Lower leg skin (tissue), 4 donors: ENCODE results near the gene EIF4A2. TPM values are rescaled to one million over a fixed set of nuclear protein-coding genes. Genes with fewer than 3 reads are reported as not detected.

ENCODE experiments used
- DNase-seq, 2 donors: peaks; one replicate each; pipeline ENCODE4 v3.0.0-alpha.2; 2019; ENCODE audit warnings: low spot score in 2 of 2
- H3K4me3 ChIP-seq: fragments of 200-600 bp; sonication (generic); 2 replicates; pipeline ENCODE4 v1.5.1; 2017; ENCODE audit warnings: mild to moderate bottlenecking, low read depth; ENCODE audit not compliant: poor library complexity, severe bottlenecking
- CTCF ChIP-seq, 3 donors: fragments of 450-650 bp; IDR thresholded peaks; one replicate each; pipeline ENCODE4 v1.5.1; 2016; ENCODE audit warnings: antibody characterized with exemption in 3 of 3, mild to moderate bottlenecking in 3 of 3, moderate library complexity in 2 of 3
- POLR2A ChIP-seq, 2 donors: fragments of 450-650 bp; IDR thresholded peaks; one replicate each; pipeline ENCODE4 v1.6.1; 2016 to 2017; ENCODE audit warnings: antibody characterized with exemption in 2 of 2, mild to moderate bottlenecking in 1 of 2, moderate library complexity in 1 of 2
- WGBS, 2 donors: methylation state at CpG; one replicate each; pipeline ENCODE4 v1.1.5; 2018; 5-methylcytosine and 5-hydroxymethylcytosine counted together
- intact Hi-C: fragments of 100-400 bp; cut with DNase I; formaldehyde crosslinking; loops from one replicate; pipeline ENCODE4 v1.15.0; 2023; ENCODE audit warnings: low total_unique reads
- total RNA-seq, 4 donors: library from RNA; depleted of rRNA; stranded (reverse); fragments of >200 nt; gene quantifications; one replicate each; pipeline ENCODE4 v1.1.0, GENCODE V29; 2016

Gene EIF4A2
- total RNA-seq, 4 donors from 2014 or later, result 224 to 547 (median 310) TPM

GRCh38 chr3:186787642-186788481 lies 4.5 kb downstream of the EIF4A2 start:
- no peak overlapping the region for H3K4me3 ChIP-seq
- 72 to 82% methylated on average over 15 of the region's 15 CpGs for WGBS, 2 donors
- DNase-seq, result no peak
- intact Hi-C loops, result no loop called here
- TF ChIP-seq POLR2A (IDR thresholded peaks at IDR 0.05), result no peak
- TF ChIP-seq CTCF (IDR thresholded peaks at IDR 0.05), result no peak

GRCh38 chr3:186788482-186789370 lies 5.3 kb downstream of the EIF4A2 start:
- no peak for DNase-seq
- intact Hi-C loops, result no loop called here
- H3K4me3 ChIP-seq, result no peak overlapping the region
- TF ChIP-seq CTCF (IDR thresholded peaks at IDR 0.05) (no peak), POLR2A (IDR thresholded peaks at IDR 0.05) (no peak)
- 57 to 60% methylated on average over 13 of the region's 13 CpGs for WGBS, 2 donors

GRCh38 chr3:186789554-186790260 lies 6.3 kb downstream of the EIF4A2 start:
- intact Hi-C loops, result no loop called here
- 56 to 63% methylated on average over 4 of the region's 4 CpGs for WGBS, 2 donors
- TF ChIP-seq POLR2A (IDR thresholded peaks at IDR 0.05) (no peak), CTCF (IDR thresholded peaks at IDR 0.05) (no peak)
- DNase-seq, result no peak
- no peak overlapping the region for H3K4me3 ChIP-seq

GRCh38 chr3:186790261-186790981 lies 7.0 kb downstream of the EIF4A2 start:
- TF ChIP-seq CTCF (IDR thresholded peaks at IDR 0.05), result no peak
- no peak for TF ChIP-seq POLR2A (IDR thresholded peaks at IDR 0.05)
- H3K4me3 ChIP-seq, result no peak overlapping the region
- WGBS, 2 donors, result 66 to 78% methylated on average over 8 of the region's 8 CpGs
- no peak for DNase-seq
- intact Hi-C loops, result no loop called here

- TF ChIP-seq CTCF (IDR thresholded peaks at IDR 0.05) (no peak), POLR2A (IDR thresholded peaks at IDR 0.05) (no peak)
- H3K4me3 ChIP-seq, result no peak overlapping the region
- DNase-seq, result no peak
- intact Hi-C loops, result no loop called here
- 85 to 89% methylated on average over 3 of the region's 3 CpGs for WGBS, 2 donors
Observed at GRCh38 chr3:186798239-186798874, 15.0 kb downstream of the EIF4A2 start.
